Spleen (tissue), 7 donors: ENCODE measurements around the gene ODAD3.

Source experiments
- CTCF ChIP-seq, 11 experiments: fragments of 200-600 bp in 7 of 11; fragments of 450-650 bp in 4 of 11; sonication (generic) in 4 of 11; IDR thresholded peaks in 8 of 11; conservative IDR thresholded peaks in 3 of 11; 1 replicate in 7 of 11; 2 replicates in 4 of 11; pipeline versions ENCODE4 v1.4.0 to v1.8.0; 2016 to 2021; ENCODE audit warnings: antibody characterized with exemption in 11 of 11, inconsistent platforms in 4 of 11, mild to moderate bottlenecking in 1 of 11
- POLR2AphosphoS5 ChIP-seq, 3 donors: sonication (generic); formaldehyde crosslinking; IDR thresholded peaks; one replicate each; pipeline ENCODE4 v1.5.1; 2017; ENCODE audit warnings: antibody characterized with exemption in 3 of 3
- donor health status: DM: no; HTN: no; CAD: no; lungs with moderate emphysema.
- donor health status: DM: no; HTN: no; CAD: no.
- donor health status: DM: no; HTN: no; CAD: no.

GRCh38 chr19:11400798-11401197 is 34.1 kb downstream of the ODAD3 start:
- TF ChIP-seq CTCF (IDR thresholded peaks at IDR 0.05 in 8 of 11, conservative IDR thresholded peaks at IDR 0.05 in 3 of 11) (no peak), POLR2AphosphoS5 (IDR thresholded peaks at IDR 0.05) (no peak)
